Suppressor macrophage treated with lipopolysaccharide for 1 hour (primary cell): ENCODE results near the gene COL28A1.

Experiments used
- DNase-seq, 3 donors: peaks; one replicate each; pipeline ENCODE4 v3.0.0-alpha.2; 2020 to 2022

Gene COL28A1

DNA sequence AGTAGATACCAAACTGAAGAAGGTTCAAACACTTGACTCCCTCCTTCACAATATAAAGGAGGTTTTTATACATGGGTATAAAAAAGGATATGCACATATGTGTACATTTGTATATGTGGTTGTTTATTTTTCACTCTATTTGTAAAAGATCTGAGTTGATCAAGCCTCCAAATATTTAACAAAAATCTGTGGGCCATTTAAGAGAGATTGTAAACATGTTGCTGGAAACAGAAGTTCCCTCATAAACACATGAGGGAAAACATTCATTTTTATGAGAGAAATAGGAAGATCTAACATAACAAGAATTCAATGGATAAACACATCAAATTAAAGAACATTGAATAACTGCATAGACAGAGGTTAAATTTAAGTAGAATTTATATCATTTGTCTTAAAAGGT, 81.7 kb downstream of the COL28A1 start:
- no peak for DNase-seq

DNA sequence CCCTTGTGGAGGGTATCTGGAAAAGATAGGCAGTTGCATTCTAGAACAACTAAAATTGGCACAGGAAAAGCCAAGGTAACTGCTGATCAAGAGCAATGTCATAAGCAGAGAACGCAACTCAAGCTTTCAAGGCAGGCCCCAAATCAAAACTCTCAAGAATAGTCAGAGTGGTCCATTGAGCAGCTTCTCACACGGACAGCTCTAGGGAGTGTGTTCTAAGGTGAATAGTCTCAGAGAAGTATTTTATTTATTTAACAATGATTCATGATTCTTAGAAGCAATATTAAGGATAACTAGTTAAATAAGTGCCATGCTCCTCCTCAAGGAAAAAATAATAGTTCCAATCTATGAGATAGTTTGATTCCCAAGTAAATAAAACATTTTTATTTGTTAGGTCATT, 83.0 kb downstream of the COL28A1 start:
- no peak for DNase-seq

DNA sequence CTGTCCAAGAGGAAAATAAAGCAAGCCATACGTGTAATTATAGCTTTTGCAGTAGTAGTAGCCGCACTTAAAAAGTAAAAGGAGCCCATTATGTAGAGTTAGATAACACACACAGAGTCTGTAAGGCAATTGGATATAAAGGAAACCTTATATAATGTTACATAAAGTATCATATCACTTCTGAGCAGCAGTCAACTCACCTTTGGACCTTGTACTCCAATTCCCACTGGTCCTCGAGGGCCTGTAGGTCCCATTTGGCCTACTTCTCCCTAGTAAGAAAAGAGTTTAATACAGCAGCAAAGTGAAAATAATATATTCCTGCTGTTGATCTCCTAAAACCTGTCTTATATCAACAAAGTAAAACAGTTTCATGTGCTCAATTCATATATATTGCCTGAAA, 83.6 kb downstream of the COL28A1 start:
- no peak for DNase-seq

DNA sequence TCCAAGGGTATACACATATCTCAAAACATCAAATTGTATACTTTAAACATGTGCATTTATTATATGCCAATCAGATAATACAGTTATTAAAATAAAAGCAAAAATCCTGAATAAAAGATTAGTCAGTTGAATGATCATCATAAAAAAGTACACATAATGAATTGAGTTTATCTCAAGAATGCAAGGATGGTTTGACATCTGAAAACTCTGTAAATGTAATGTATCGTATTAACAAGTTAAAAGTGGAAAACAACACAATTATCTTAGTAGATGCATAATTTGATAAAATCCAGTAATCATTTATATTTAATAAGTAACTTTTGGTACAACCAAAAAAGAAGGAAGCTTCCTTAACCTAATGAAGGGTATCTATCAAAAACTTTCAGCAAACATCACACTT, 86.6 kb downstream of the COL28A1 start:
- no peak for DNase-seq

DNA sequence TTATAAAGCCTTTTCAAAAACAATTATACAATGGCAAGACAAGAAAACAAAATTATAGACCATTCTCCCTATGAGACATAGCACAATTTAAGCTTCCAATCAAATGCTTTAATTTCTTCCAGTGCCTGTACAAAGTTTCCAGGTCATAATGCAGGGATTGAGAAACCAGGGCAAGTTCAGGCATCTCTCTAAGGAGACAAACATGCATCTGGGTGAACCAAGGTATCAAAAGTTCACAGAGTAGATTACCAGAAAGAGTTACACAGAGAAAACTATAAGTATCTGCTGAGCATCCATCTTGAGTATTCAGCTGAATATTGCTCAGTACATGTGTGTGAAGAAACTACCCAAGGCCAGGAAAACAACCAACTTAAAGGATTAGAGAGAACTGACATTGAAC, 89.1 kb downstream of the COL28A1 start:
- DNase-seq, result no peak

DNA sequence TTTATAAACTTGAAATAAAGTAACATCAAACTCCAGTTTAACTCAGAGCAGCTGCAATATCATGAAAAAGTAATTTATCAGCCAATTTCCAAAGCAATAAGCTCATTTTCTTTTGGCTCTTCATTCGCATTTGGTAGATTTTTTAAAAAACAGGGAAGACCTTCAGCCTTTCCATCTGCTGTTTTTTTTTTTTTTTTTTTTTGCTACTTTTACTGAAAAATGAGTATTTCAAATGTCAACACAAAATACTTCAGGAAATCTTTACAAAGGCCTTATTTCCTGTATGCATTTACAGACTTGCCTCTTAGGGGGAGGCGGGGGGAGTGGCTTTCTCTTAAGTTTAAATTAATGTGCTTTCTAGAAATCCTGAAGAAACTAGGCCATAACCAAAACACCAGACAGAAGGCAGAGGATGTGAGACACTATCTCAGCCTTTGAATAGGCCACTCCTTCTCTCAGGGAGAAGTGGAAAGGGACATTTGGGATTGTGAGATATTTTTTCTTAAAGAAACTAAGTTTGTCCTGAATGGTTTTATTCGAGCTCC, 91.8 kb downstream of the COL28A1 start:
- DNase-seq, result no peak

DNA sequence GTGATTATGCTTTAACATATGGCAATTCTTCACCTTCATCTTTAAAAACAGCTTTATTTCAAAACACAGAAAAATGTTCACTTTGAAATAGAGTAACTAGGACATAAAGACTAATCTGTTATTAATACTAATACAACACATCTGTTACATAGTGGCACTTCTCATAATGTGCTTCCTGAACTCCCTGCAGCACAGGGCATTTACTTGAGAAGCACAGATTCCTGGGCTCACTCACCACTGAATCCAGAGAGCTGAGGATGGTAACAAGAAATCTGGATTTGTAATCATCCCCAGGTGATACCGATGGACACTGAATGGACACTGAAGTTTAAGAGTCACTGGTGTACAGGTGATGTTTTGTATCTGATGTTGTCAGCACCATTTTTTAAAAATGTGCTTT, 96.1 kb downstream of the COL28A1 start:
- DNase-seq, result no peak

DNA sequence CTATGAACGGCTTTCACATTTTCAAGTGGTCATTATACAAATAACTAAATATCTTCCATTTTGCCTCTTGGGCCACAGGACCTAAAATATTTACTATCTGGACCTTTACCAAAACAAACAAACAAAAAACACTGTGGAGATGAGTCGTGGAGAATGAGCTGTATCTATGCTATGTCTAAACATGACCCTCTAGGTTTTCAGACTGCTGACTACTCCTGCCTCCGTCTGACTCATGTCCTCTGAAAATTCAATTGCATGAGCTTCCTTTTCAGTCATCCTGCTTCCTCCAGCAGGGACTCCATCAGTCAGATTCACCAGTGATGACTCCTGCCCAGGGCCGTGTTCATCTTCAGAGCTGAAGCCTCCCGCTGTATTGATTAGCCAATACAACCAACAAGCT, 96.8 kb downstream of the COL28A1 start:
- peak; percentile 41 to 59 (median 56) for DNase-seq

DNA sequence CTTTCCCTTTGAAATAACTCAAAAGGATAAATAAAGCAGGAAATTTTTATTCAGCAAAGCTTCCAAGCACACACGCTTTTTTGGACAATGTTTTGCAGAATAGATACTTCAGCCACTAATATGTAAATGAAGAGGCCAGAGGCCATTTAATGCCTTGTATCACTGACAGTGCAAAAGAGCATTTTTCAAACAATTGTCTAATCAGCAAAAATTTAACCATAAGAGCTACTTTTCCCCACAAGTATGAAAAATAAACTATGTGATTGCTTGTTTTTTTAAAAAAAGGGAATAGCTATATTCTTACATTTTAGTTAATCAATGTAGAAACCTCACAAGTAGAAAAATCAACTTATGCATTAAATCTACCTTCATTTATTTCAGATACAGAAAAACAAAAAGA, 99.7 kb downstream of the COL28A1 start:
- DNase-seq, result no peak

DNA sequence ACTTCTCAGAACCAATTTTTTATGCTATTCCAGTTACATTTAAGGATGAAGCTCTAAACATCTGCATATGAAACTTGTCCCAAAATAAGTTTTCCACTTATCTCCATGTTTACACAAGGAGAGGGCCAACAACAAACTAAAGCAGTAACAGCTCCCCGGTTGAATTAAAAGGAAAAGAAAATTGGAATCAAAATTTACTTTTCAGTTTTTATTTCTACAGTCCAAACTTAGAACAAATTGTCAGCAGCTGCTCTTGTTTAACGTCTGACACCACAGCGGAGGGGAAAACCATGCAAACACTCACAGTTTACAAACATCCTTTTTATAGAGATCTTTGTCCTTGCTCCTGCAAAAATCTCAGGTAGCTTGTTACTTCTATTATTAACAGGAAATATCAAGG, 101.3 kb downstream of the COL28A1 start:
- no peak for DNase-seq

DNA sequence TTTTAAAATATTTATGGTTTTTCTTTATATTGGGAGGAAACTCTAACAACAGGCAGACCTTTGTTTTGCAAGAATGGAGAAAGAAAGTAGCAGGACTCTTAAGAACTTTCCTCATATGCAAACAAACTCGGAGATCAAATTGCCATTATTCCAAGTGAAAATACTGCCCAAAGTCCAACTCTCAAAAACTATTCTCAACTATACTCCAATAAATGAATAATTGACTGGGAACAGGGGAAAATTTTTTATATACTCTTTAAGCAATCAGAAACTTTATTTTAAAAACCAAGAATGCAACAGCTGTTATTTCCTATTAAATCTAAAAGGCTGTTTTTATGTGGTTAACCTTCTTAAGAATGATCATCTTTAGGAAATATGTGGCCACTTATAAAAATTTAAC, 101.9 kb downstream of the COL28A1 start:
- no peak for DNase-seq

DNA sequence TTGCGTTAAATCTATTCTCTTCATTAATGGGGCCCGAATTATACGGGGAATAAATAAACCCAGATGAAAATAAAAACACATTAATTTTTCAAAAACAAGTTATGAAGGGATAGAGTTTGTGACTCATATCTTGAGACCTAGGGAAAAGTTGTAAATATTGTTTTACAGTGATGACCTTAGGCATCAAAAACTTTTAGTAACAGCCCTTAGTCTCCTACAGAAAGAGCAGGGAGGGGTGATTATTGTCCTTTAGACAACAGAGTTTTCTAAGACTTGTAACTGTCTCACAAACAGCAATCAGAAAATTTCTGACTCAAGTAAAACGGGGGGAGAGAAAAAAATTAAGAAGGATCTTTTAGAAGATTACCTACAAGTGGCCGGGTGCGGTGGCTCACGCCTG, 102.7 kb downstream of the COL28A1 start:
- no peak for DNase-seq

DNA sequence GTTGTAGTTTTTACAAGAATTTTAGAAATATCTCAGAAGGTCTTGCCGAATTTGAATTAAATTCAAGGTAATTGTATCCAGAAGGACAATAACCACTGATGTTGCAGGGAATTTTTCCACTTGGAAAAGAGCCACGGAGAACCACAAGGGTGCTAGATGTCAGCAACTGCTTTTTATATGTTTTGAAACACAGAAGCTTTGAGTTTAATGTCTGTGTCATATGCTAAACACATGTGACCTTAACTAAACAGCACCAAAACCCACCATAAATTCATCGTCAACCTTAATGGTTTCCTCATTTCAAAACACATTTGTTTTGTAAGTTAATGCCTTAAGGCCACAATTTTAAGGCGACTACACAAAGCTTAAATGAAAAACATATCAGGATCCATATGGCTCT, 106.9 kb downstream of the COL28A1 start:
- DNase-seq, result no peak

DNA sequence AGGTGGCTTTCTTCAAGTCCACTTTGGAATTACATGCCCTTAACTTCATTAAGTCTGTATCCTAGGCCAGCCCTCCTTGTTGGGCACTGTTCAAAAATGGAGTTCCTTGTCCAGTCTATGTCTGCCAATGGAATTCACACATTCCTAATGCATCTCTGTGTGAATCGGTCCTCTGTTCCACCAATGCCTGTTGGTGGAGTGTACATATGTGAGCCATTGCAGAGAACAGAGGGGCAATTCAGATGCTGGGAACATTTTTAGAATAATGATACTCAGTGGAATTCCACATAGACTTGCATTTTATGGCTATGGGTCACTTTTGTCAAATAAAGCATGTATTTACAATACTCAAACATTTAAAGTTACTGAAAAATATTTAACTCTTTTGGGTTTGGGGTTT, 108.3 kb downstream of the COL28A1 start:
- DNase-seq, result no peak

DNA sequence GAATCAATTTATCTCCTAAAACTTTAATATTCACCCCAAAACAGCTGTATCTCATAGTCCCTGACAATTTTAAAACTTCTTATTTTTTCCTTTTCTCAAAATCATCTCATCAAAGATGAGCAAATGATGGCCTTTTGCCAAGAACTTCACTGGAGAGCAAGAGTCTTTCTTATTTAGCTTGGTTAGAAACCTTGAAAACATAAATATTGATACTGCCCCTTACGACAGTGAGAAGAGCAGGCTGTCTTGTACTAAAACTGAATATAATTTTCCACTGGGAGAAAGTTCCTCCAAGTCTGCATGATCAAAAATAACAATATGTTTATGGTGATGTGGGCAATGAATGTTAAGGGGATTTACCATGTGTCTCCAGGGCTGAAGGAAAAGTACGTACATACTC, 109.0 kb downstream of the COL28A1 start:
- no peak for DNase-seq

DNA sequence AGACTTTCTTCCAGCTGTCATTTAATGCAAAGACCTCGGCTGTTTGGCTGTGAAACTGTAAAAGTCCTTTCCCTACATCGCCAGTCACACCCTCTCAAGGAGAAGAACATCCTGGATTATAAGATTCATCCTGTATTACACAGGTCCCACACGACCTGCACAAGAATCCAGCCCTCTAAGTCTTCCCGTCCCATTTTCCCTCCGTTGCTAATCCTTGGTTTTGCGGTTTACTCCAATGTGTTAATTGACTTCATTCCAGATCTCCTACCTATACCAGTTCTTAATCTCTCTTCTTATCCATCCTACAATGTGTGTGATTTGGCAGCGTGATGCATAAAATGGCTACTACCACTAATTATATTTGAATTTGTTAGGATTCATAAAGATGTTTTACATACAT, 110.4 kb downstream of the COL28A1 start:
- no peak for DNase-seq

DNA sequence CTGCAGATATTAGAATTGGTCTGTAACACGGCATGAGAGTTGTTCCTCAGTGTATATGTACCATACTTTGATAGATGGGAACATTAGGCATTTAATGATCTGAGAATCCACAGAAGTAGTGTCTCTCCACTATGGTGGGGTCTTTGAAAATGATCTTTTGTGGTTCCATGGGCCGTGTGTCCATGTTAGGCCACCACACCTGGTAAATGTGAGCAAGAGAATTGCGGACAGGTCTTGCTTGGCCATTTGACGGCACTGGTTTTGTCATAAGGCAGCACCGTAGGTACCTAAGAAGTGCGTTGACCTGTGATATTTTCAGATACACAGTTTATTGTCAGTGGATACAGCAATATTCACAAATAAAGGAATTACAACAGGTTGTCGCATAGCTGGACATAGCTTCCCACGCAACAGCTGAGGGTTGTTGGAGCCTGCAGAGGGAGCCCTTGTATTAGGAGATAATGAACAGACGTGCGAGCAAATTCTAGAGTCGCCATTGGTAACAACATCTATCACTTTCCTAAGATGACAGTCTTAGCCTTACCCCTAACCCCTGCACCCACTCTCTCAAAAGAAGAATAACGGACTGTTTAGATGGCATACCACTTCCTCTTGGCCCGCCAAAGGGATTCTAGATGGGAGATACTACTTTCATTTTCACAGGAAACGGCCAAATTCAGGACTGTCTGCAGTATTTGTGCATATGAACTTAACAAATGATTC, 111.4 kb downstream of the COL28A1 start:
- peak; percentile 66 to 76 (median 68) for DNase-seq

DNA sequence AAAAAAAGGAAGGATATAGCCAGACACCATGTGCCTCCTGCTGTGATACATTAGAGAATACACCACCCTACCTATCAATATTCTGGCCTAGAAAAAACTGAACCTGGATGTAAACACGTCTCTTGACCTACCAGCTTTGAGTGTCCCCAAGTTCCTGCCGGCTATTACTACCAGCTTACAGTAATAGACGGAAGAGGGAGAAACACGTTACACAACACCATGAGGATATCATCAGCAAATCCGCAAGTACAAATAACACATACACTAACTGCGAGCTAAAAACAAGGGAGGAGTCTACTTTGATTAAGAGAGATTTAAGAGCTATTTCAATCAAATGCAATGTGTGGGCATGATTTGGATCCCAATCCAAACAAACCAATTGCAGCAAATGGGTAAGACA, 113.0 kb downstream of the COL28A1 start:
- no peak for DNase-seq

DNA sequence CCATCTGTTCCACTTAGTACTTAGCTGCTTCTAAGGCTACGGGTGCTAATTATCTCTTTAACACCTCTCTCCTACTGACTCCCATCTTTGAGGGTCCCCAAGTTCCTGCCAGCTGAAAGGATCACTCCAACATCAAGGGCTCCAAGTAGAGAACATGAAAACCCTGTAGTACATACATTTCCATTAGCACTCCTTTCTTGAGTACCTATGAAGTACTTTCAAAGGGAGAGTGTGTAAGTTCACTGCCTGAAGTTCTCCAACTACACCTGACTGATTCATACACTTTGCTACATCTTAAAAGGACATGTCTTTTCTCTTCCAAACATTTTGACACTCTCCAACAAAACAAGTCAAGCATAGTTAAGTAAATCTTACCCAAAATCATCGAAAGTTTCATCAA, 113.8 kb downstream of the COL28A1 start:
- no peak for DNase-seq

DNA sequence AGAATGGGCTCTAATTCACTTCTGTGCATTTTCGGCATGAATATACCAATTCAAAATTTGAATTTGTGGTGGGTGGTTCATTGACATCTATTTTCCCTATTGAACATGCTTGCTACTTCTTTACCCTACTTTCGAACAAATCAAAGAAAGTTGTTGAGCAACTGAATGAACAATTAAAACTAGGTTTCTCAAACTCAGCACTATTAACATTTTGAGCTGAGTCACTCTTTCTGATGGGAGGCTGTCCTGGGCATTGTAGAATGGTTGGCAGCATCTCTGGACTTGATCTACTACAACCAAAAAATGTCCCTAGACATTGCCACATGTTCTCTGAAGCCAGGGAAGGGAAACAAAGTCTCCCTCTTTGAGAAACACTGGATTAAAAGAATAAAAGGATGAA, 116.7 kb downstream of the COL28A1 start:
- DNase-seq, result no peak

DNA sequence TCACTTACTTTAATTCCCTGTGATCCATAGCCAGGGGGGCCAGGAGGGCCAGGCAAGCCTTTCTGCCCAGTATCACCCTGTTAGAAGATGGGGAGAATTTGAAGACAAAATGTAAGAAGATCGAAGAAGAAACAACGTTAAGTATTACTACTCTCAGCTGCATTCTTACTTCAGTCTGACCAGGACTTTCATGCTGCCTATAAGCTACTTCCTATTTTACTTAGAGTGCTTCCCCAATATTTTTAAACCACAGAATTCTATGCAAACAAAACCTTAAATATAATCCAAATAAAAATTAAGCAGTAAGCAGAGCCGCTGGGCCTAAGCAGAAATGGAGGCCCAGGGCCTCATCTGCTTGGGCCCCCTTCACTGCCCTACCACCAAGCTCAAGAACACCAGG, 117.8 kb downstream of the COL28A1 start:
- DNase-seq, result peak; percentile 15 to 46 (median 29)

DNA sequence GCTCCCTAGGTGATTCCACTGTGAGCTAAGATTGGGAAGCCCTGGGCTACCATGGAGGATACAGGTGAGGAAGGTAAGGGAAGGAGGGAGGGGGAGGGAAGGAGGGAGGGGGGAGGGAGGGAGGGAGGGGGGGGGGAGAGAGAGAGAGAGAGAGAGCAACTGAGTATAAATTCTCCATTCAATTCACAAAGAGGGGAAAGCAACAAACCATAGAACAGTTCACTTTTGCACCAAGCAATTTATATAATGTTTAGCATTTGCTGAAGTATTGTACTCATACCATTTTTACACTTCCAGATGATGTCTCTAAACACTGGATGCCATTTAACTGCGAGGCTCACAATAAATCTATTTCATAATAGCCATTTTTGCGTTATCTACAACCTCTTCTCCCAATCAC, 118.3 kb downstream of the COL28A1 start:
- DNase-seq, result no peak

DNA sequence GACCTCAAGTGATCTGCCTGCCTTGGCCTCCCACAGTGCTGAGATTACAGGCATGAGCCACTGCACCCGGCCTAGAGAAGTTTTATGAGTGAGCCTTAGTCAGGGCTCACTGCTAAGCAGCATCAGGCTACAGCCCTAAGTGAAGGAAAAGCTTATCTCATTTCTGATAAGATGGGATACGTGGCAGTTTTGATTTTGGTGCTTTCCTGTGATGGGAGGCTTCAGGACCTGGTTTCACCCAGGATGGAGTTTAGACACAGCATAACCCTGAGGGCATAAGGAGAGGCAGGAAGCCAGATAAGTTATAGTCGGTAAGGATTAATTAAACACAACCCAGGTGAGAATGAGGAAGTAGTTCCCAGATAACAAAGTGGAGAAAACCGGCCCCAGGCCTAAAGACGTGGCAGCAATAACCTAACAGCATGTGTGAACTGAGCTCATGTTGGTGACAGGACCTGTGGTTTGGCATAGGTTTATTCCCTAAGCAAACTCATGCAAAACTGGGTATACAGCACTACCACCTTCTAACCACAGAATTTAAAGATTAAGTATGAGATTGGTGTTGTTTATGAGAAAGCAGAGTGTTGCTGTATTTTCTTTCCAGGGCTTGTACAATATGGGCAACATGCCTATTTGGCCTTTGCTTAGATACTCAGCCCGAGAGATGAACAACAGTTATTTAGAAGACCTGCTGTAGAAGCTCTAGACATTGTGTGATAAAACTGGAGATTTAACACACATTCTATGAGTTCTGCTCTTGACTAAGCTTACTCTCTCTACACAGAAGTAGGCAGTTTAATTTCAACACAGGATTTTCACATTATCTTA, 119.4 kb downstream of the COL28A1 start:
- DNase-seq, result no peak
